HG03064 (cell line): Measurements from ENCODE around the gene KCNA3.

Experiments used
- ATAC-seq: cut with Tn5 transposase; IDR thresholded peaks from one replicate; pipeline ENCODE4 v1.9.1; 2021; ENCODE audit warnings: low read depth; ENCODE audit not compliant: unreplicated experiment

KCNA3 gene

GRCh38 chr1:110643879-110644472 lies 30.8 kb downstream of the KCNA3 start:
- no peak for ATAC-seq

- ATAC-seq = no peak
Observed at GRCh38 chr1:110639724-110640386, 34.9 kb downstream of the KCNA3 start.

DNA sequence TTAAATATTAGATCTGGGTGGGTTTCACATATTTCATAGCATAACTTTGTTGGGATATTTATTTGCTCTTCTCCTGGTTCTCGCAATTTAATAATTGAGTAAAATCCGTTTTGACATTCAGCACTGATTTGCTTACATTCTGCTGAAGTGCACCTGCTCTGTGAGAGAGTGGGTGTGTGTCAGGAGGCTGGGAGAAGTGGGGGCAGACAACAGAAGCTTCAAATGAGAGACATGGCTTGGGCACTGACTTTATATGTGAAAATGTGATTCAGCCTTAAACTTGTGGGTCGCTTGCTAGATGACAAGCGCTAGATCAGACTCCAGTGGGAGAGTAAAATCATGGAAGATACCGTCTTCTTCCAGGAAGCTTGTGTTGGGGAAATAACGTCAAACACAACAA lies 36.2 kb downstream of the KCNA3 start:
- ATAC-seq = no peak

GRCh38 chr1:110638058-110638457 lies 36.7 kb downstream of the KCNA3 start:
- no peak for ATAC-seq

DNA sequence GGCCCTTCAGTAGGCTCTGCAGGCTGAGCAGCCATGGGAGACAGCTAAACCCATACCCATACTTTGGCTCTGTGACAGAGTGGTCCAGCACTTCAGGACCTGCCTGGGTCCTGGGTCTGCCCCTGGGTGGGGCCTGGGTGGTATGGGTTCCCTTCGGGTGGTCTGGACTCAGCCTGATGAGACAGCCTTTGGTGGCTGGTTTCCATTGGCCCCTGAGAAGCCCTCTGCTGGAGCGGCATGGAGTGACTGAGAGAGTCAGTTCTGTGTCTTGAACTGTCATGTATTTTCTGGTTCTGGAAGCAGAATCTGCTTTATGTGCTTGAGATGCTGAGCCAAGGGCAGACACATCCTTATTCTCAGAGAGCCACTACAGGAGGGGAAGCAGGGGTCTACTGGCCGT lies 37.3 kb downstream of the KCNA3 start:
- no peak for ATAC-seq

DNA sequence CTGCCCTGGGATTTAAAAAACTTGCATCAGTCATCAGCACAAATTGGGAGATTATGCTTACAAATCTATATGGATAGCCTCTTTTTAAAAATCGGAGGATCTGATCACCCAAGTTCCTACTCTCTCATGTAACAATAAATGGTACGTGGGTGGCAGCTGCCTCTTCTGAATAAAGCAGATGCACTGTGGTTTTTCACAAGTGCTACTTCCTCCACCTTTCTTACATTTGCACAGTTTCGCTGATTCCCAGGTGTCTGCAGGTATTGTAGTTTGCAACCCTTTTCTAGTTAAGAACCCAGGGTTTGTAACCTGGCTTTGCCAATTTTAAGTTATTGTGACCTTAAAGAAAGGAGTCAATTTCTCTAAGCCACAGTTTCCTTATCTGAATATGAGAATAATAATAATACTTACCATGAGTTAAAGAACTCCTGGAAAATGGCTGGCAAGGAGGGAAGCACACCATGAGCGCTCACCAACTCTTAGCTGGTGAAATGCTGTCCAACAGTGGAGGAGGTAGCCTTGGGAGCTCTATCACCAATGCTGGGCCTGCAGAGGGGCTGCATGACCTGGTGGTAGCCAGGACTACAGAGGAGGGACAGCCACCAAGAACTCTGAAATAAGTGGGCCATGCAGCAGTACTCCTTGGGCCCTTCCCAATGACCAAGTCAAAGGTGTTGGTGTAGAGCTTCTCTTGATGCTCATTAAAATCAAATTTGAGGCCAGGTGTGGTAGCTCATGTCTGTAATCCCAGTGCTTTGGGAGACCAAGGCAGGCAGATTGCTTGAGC lies 38.4 kb downstream of the KCNA3 start:
- ATAC-seq = no peak

- ATAC-seq = no peak
Observed at GRCh38 chr1:110635434-110635833, 39.3 kb downstream of the KCNA3 start.

DNA sequence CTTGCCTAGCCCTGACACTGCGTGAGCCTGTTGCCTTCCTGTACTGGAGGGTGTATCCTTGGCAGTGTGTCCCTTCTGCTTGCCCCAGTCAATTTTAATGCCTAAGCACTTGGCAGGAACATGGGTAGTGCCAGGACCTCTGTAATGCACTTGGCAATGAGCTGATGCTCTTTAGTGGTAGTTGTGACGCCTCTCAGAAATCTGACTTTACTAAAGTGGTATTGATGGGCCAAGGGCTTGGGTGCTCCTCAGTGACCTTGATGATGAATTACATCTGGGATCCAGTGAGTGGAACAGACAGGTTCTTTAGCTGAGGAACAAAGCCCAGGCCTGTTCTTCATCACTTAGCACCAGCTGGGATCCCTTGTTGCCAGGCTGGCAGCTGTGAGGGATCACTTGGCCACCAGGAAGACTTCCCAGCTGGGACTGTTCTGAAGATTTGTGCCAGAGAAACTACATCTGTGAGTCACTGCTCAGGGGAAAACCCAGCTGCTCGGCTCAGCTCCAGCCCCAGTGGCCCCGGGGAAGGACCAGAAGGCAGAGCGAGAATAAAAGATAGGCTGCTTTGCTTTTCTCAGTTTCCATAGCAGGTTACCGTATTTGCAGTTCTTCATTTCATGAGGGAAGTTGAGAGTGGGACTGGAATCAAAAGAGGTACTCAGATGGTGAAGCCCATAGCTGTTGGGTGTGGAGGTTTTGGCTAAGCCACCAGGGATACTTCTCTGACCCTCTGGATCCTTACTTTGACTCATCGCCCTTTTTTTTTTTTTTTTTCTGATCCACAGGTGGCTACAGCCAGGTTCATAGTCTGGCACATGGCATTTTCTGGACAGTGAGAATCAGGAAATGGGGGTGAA lies 40.1 kb downstream of the KCNA3 start:
- ATAC-seq = peak; percentile 58

DNA sequence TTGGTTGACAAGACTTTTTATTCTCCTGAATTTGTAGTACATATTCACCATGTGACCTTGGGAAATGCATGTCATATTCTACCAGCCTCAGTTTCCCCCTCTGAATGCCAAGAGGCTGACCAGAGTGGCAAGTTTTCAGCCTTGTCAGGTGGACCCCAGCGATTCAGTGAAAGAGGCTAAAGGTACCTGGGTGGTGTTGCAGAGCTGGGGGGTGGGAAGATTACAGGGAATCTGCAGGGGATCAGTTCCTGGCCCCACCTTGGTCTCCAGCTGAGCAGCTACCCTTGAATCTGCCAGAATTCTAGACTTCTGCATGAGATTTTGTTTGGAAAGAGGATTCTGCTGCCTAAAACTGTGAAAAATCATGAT lies 40.7 kb downstream of the KCNA3 start:
- no peak for ATAC-seq

DNA sequence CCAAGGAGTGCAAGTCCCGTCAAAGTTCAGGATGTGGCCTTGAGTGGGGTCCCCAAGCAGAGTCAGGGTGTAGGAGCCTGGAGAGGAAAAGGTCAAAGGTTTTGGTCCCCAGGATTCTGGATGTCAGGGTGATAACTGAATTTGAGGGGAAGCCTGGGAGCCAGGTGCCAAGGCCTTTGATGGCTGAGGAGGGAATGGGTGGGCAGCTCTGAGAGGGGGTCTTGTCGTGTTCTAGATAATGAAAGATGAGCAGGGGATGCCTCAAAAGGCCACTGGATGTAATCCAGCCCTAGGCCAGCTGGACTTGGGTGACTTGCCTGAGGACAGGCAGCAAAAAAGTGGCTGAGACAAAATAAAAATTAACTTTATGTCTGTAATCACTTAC lies 41.1 kb downstream of the KCNA3 start:
- no peak for ATAC-seq

DNA sequence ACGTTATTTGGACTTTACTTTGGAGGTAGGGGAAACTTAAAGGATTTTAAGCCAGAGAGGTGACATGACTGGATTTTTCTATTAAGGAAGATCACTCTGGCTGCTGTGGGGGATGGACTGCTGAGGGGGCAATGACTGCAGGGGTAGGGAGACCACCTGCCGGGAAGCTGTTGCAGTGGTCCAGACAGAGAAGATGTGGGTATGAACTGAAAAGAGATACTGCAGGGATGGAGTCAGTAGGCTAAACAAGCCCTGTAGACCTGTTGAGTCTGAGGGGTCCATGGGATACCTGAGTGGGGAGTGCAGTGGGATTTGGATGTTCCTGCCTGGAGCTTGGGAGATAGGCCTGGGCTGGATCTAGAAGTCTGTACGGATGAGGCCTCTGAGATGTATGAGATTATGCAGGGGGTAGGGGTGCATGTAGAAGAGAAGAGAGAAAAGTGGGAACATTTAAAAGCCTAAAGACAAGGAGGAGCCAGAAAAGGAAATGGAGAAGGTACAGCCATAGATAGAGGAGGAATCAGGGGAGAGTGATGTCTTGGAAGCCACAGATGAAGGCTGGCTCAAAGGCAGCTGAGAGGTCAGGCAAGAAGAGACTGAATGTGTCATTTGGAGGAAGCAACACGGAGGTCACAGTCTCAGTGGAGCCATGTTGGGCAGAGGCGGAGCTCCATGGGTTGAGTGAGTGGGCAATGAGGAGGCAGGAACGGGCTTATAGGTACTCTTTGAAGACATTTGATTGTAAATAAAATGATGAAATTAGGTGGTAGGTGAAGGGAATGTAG lies 42.7 kb downstream of the KCNA3 start:
- no peak for ATAC-seq

DNA sequence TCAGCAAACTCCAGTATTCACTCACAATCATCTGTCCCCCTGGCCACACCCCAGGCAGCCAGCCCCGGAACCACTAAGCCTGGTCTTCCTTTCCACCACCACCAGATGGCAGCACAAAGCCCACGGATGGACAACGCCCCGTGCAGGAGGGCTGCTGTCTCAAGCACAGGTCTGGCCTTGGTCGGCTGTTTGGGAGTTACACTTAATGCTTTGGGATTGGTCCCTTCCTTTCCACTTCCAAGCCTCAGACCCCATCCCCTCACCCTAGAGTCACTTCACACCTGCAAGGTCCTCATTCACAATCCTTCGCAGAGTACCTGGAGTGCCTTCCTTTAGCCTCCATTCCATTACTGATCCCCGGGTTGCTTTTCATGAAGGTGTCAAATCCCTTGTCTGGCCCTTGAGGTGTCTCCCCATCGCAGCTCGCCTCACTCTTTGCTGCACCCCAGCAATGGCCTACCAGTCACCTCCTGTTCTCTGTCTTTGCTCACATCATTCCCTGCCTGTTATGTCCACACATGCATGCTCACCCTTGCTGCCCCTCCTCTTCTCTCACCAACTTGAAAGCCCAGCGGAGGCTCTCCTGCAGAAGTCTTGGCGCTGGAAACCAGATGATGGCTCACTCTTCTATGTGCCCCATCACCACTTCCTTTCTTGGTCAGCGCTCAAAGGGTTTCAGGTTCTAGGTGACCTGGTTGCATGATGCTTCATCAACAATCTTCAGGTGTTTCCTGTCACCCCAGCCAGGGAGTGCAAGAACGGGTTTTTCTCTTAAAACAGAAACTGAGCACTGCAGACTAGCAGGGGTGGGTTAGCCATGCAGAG lies 43.7 kb downstream of the KCNA3 start:
- ATAC-seq = peak; percentile 42

GRCh38 chr1:110628323-110629105 lies 46.2 kb downstream of the KCNA3 start:
- no peak for ATAC-seq

GRCh38 chr1:110627764-110628163 lies 47.0 kb downstream of the KCNA3 start:
- no peak for ATAC-seq

- ATAC-seq = no peak
Observed at GRCh38 chr1:110626889-110627288, 47.9 kb downstream of the KCNA3 start.
